OCI-LY3 (cell line): ENCODE measurements around the gene SHLD1.
"Not testable (repeated sequence)": the region's sequence is repeated elsewhere in the genome, so short reads cannot be mapped to it uniquely, and the experiment has no call there.

ENCODE experiments used
- H2AFZ ChIP-seq: fragments of 200-600, 300-600 bp; shearing (Covaris generic); 2 replicates; pipeline ENCODE4 v1.6.0; 2014; ENCODE audit warnings: antibody characterized with exemption, low read depth, low read length
- H3K27ac ChIP-seq: fragments of 200-600, 300-600 bp; sonication (generic); 2 replicates; pipeline ENCODE4 v1.5.1; 2014; ENCODE audit warnings: mild to moderate bottlenecking, low read length, moderate library complexity, mixed read lengths
- H3K27me3 ChIP-seq: fragments of 200-600, 300-600 bp; sonication (generic); 2 replicates; pipeline ENCODE4 v1.6.1; 2014; ENCODE audit warnings: low read depth, low read length, mixed read lengths
- H3K36me3 ChIP-seq: fragments of 200-600, 300-600 bp; sonication (generic); replicated peaks from 2 replicates; pipeline ENCODE3; 2014; ENCODE audit warnings: low read depth, low read length, mixed read lengths
- H3K4me1 ChIP-seq: fragments of 300-600, 200-600 bp; sonication (generic); 2 replicates; pipeline ENCODE4 v1.6.1; 2014; ENCODE audit warnings: low read length, mixed read lengths
- H3K4me2 ChIP-seq: fragments of 200-600, 300-600 bp; sonication (generic); 2 replicates; pipeline ENCODE4 v1.6.1; 2014; ENCODE audit warnings: low read length, mixed read lengths
- H3K4me3 ChIP-seq: fragments of 300-600, 200-600 bp; sonication (generic); 2 replicates; pipeline ENCODE4 v1.5.1; 2014; ENCODE audit warnings: antibody characterized with exemption, mild to moderate bottlenecking, low read length, moderate library complexity
- H3K79me2 ChIP-seq: fragments of 300-600, 200-600 bp; shearing (Covaris generic); 2 replicates; pipeline ENCODE4 v1.6.1; 2014; ENCODE audit warnings: mild to moderate bottlenecking, low read length, mixed read lengths
- H3K9ac ChIP-seq: fragments of 300-600, 200-600 bp; shearing (Covaris generic); 2 replicates; pipeline ENCODE4 v1.6.0; 2014; ENCODE audit warnings: mild to moderate bottlenecking, low read length, moderate library complexity
- H3K9me3 ChIP-seq: fragments of 200-600, 300-600 bp; shearing (Covaris generic); 2 replicates; pipeline ENCODE4 v1.6.1; 2014; ENCODE audit warnings: low read length, mixed read lengths; ENCODE audit not compliant: insufficient read depth
- H4K20me1 ChIP-seq: fragments of 200-600, 300-600 bp; sonication (generic); 2 replicates; pipeline ENCODE4 v1.6.1; 2016; ENCODE audit warnings: low read length, mixed read lengths; ENCODE audit not compliant: insufficient read depth
- CTCF ChIP-seq: fragments of 200-600, 300-600 bp; sonication (generic); IDR thresholded peaks from 2 replicates; pipeline ENCODE4 v1.5.1; 2014; ENCODE audit warnings: antibody characterized with exemption, low read length, low read depth
- EZH2phosphoT487 ChIP-seq: fragments of 200-600 bp; shearing (Covaris generic); IDR thresholded peaks from 2 replicates; pipeline ENCODE4 v1.6.1; 2018; ENCODE audit warnings: antibody characterized with exemption, mixed run types, low read depth

SHLD1 gene

GRCh38 chr20:5722927-5723326, 27.3 kb upstream of the SHLD1 start:
- Histone ChIP-seq H2AFZ (no peak overlapping the region), H3K4me2 (no peak overlapping the region), H3K36me3 (no peaks in the 10 kb centered on the region), H3K27ac (no peak overlapping the region), H3K27me3 (peaks cover 22% of the 10 kb centered on the region), H3K4me1 (no peaks in the 10 kb centered on the region), H3K4me3 (no peak overlapping the region), H4K20me1 (no peaks in the 10 kb centered on the region), H3K9me3 (no peaks in the 10 kb centered on the region), H3K79me2 (no peaks in the 10 kb centered on the region), H3K9ac (no peak overlapping the region)
- TF ChIP-seq EZH2phosphoT487, result no peak

DNA sequence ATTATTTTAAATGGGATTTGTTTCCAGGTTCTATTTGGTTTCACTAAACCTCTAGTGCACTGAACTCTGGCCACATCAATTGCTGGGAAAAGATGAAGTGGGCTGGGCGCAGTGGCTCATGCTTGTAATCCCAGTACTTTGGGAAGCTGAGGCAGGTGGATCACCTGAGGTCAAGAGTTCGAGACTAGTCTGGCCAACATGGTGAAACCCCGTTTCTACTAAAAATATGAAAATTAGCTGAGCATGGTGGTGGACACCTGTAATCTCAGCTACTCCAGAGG, 25.1 kb upstream of the SHLD1 start:
- H3K27ac ChIP-seq, H2AFZ ChIP-seq, H4K20me1 ChIP-seq, H3K36me3 ChIP-seq, H3K9me3 ChIP-seq, H3K4me3 ChIP-seq, H3K79me2 ChIP-seq, H3K9ac ChIP-seq, H3K4me2 ChIP-seq, H3K4me1 ChIP-seq: not testable (repeated sequence)
- peaks cover 12% of the 10 kb centered on the region for H3K27me3 ChIP-seq

DNA sequence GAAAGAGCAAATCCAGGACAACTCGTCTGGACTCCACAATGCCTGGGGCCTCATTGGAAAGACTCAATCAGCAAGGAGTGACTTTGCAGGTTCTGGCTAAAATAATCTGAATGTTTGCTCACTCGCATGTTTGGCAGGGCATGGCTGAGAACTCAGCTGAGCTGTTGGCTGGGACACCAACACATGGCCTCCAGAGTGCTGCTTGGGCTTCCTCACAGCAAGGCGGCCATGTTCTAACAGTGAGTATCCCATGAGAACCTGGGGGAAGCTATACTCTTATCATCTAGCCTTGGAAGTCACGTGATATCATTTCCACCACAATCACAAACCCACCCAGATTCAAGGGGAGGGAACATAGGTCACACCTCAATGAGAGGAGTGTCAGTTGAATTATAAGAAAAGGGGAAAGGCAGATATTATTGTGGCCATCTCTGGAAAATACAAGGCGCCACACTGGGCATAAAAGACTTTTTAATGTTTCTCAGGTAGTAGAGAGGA, 23.1 kb upstream of the SHLD1 start:
- Histone ChIP-seq H3K9me3 (no peaks in the 10 kb centered on the region), H4K20me1 (no peaks in the 10 kb centered on the region), H2AFZ (no peak overlapping the region), H3K4me3 (no peak overlapping the region), H3K9ac (no peak overlapping the region), H3K4me2 (no peak overlapping the region), H3K79me2 (no peaks in the 10 kb centered on the region), H3K36me3 (no peaks in the 10 kb centered on the region), H3K27me3 (peaks cover 6% of the 10 kb centered on the region; the same call in 1 of the 2 replicates), H3K27ac (no peak overlapping the region), H3K4me1 (no peaks in the 10 kb centered on the region)
- TF ChIP-seq EZH2phosphoT487 (no peak), CTCF (no peak)

DNA sequence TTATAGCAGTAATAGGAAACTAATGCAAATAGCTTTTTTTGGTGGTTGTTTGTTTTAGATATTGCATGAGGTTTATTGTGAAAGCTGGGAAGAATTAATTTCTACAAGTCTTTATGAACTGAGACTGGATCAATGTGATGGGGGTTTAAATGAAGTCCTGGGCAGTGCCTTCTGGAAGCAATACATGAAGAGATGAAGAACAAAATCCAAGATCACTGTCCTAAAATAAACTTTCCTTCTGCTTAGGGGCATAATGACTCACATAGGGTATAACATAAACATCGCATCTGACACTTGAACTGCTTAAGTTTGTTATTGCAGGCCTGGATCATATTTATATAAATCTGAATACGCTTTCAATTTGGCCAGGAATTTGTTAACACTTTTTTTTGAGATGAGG, 20.9 kb upstream of the SHLD1 start:
- Histone ChIP-seq H3K36me3 (no peaks in the 10 kb centered on the region), H2AFZ (no peak overlapping the region), H3K27ac (no peak overlapping the region), H3K9ac (no peak overlapping the region), H4K20me1 (no peaks in the 10 kb centered on the region), H3K9me3 (no peaks in the 10 kb centered on the region), H3K79me2 (no peaks in the 10 kb centered on the region), H3K4me1 (no peaks in the 10 kb centered on the region), H3K4me3 (no peak overlapping the region), H3K4me2 (no peak overlapping the region), H3K27me3 (peaks cover 6% of the 10 kb centered on the region)
- TF ChIP-seq CTCF, result no peak
- no peak for TF ChIP-seq EZH2phosphoT487

DNA sequence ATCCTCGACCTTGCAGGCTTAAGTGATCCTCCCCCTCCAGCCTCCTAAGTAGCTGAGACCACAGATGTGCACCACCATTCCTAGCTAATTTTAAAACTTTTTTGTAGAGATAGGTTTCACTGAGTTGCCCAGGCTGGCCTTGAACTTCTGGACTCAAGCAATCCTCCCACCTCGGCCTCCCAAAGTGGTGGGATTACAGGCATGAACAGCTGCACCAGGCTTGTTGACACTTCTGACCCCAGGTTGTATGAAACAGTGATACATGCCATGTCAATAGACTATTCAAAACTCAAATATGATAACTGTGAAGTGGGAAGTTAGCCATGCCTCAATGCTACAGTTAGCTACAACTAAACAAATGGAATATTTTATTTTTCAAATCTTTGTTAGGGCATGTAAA, 20.1 kb upstream of the SHLD1 start:
- H3K27me3 ChIP-seq, result peaks cover 12% of the 10 kb centered on the region
- H3K4me3 ChIP-seq, result no peak overlapping the region
- no peaks in the 10 kb centered on the region for H3K9me3 ChIP-seq
- no peaks in the 10 kb centered on the region for H3K79me2 ChIP-seq
- no peaks in the 10 kb centered on the region for H3K4me1 ChIP-seq
- H3K36me3 ChIP-seq, result no peaks in the 10 kb centered on the region
- H2AFZ ChIP-seq, result no peak overlapping the region
- H4K20me1 ChIP-seq, result no peaks in the 10 kb centered on the region
- H3K27ac ChIP-seq, result no peak overlapping the region
- H3K9ac ChIP-seq, result no peak overlapping the region
- TF ChIP-seq EZH2phosphoT487 (no peak), CTCF (no peak)
- no peak overlapping the region for H3K4me2 ChIP-seq
